Tibial nerve (tissue), 4 donors: Measurements from ENCODE around the gene SCG2. TPM values are rescaled to one million over a fixed set of nuclear protein-coding genes. Genes with fewer than 3 reads are reported as not detected.

ENCODE experiments used
- DNase-seq, 2 donors: peaks; one replicate each; pipeline ENCODE4 v3.0.0-alpha.2; 2019; ENCODE audit warnings: low spot score in 2 of 2
- H3K27ac ChIP-seq, 4 donors: fragments of 200-600 bp; sonication (generic) in 3 of 4; one replicate each; pipeline ENCODE4 v1.5.1; 2017 to 2019; ENCODE audit warnings: mild to moderate bottlenecking in 1 of 4
- H3K27me3 ChIP-seq, 2 donors: fragments of 200-600 bp; sonication (generic) in 1 of 2; one replicate each; pipeline versions ENCODE4 v1.5.1 to v1.6.0; 2017 to 2019
- H3K36me3 ChIP-seq, 3 donors: fragments of 200-600 bp; sonication (generic); one replicate each; pipeline ENCODE4 v1.5.1; 2018 to 2019
- H3K4me1 ChIP-seq, 4 donors: fragments of 200-600 bp; sonication (generic) in 3 of 4; one replicate each; pipeline ENCODE4 v1.5.1; 2017 to 2019
- H3K4me3 ChIP-seq, 4 donors: fragments of 200-600 bp; sonication (generic) in 3 of 4; one replicate each; pipeline ENCODE4 v1.5.1; 2017 to 2019; ENCODE audit warnings: mild to moderate bottlenecking in 1 of 4, moderate library complexity in 1 of 4
- H3K9me3 ChIP-seq, 4 donors: fragments of 200-600 bp; sonication (generic) in 3 of 4; one replicate each; pipeline ENCODE4 v1.5.1; 2017 to 2019
- EP300 ChIP-seq, 2 donors: sonication (generic); formaldehyde crosslinking; IDR thresholded peaks; one replicate each; pipeline ENCODE4 v1.6.1; 2017; ENCODE audit warnings: antibody characterized with exemption in 2 of 2, mild to moderate bottlenecking in 1 of 2
- POLR2A ChIP-seq, 2 donors: fragments of 450-650 bp; IDR thresholded peaks; one replicate each; pipeline ENCODE4 v1.6.1; 2017; ENCODE audit warnings: antibody characterized with exemption in 2 of 2, mild to moderate bottlenecking in 2 of 2, moderate library complexity in 2 of 2
- WGBS, 2 donors: methylation state at CpG; one replicate each; pipeline ENCODE4 v1.1.5; 2018; 5-methylcytosine and 5-hydroxymethylcytosine counted together
- total RNA-seq, 4 donors: library from RNA; depleted of rRNA; stranded (reverse); fragments of >200 nt; gene quantifications; one replicate each; pipeline ENCODE4 v1.1.0, GENCODE V29; 2016
- TF ChIP-seq, protein P1 (sequence below), 5 experiments: fragments of 200-600 bp in 3 of 5; fragments of 450-650 bp in 2 of 5; sonication (generic) in 3 of 5; IDR thresholded peaks; one replicate each; pipeline ENCODE4 v1.5.1; 2016 to 2019; ENCODE audit warnings: antibody characterized with exemption in 5 of 5, mild to moderate bottlenecking in 3 of 5, moderate library complexity in 2 of 5

SCG2 gene
- total RNA-seq, 4 donors from 2014 or later: 0.30 to 0.63 TPM; not detected in 2

DNA sequence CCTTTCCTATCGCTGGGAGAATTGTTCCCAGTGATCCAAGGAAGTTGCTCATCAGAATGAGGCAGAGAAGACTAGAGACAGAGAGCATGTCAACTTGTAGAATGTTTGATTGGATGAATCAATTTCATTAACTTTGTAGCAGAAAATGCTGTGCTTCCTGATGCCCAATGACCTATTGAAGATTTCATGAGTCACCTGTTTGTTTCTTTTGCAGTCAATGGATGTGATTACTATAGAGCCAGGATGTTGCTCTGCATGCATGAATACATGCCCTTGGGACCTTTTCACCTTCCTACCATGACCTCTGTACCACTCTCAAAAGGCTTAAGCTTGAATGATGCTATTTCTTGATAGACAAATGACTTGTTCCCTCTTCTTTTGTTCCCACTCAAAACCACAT is 23.3 kb downstream of the SCG2 start:
- TF ChIP-seq, protein P1, sequence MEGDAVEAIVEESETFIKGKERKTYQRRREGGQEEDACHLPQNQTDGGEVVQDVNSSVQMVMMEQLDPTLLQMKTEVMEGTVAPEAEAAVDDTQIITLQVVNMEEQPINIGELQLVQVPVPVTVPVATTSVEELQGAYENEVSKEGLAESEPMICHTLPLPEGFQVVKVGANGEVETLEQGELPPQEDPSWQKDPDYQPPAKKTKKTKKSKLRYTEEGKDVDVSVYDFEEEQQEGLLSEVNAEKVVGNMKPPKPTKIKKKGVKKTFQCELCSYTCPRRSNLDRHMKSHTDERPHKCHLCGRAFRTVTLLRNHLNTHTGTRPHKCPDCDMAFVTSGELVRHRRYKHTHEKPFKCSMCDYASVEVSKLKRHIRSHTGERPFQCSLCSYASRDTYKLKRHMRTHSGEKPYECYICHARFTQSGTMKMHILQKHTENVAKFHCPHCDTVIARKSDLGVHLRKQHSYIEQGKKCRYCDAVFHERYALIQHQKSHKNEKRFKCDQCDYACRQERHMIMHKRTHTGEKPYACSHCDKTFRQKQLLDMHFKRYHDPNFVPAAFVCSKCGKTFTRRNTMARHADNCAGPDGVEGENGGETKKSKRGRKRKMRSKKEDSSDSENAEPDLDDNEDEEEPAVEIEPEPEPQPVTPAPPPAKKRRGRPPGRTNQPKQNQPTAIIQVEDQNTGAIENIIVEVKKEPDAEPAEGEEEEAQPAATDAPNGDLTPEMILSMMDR (IDR thresholded peaks at IDR 0.05): no peak
- no peak for TF ChIP-seq POLR2A (IDR thresholded peaks at IDR 0.05)
- no peak for TF ChIP-seq EP300 (IDR thresholded peaks at IDR 0.05)
- H3K27ac ChIP-seq: no peak overlapping the region
- H3K4me1 ChIP-seq: peaks cover 0 to 9% (median 0%) of the 10 kb centered on the region in 4 donors
- 92 to 97% methylated on average over 1 of the region's 1 CpG for WGBS, 2 donors
- H3K9me3 ChIP-seq: no peaks in the 10 kb centered on the region
- no peaks in the 10 kb centered on the region for H3K27me3 ChIP-seq
- no peak for DNase-seq
- no peak overlapping the region for H3K4me3 ChIP-seq
- no peaks in the 10 kb centered on the region for H3K36me3 ChIP-seq

DNA sequence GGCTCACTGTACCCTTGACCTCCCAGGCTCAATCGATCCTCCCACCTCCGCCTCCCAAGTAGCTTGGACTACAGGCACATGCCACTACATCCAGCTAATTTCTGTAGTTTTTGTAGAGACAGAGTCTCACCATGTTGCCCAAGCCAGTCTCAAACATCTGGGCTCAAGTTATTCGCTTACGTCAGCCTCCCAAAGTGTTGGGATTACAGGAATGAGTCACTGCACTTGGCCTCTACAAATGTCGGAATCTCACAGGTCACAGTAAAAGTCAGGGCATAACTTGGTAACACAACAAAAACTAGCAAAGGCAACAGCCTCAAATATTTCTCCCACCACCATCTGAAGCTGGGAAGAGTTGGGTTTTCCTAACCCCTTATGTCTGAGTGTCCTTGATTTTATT is 25.3 kb downstream of the SCG2 start:
- Histone ChIP-seq H3K36me3 (no peaks in the 10 kb centered on the region), H3K4me1 (peaks cover 0 to 9% (median 0%) of the 10 kb centered on the region in 4 donors), H3K9me3 (no peaks in the 10 kb centered on the region), H3K27ac (no peak overlapping the region), H3K27me3 (no peaks in the 10 kb centered on the region), H3K4me3 (no peak overlapping the region)
- peak in 1 of 2 donors; percentile 16 for DNase-seq
- 63 to 64% methylated on average over 5 of the region's 5 CpGs for WGBS, 2 donors
- TF ChIP-seq POLR2A (IDR thresholded peaks at IDR 0.05): no peak
- TF ChIP-seq EP300 (IDR thresholded peaks at IDR 0.05): peak in 1 of 2 donors; percentile 20

DNA sequence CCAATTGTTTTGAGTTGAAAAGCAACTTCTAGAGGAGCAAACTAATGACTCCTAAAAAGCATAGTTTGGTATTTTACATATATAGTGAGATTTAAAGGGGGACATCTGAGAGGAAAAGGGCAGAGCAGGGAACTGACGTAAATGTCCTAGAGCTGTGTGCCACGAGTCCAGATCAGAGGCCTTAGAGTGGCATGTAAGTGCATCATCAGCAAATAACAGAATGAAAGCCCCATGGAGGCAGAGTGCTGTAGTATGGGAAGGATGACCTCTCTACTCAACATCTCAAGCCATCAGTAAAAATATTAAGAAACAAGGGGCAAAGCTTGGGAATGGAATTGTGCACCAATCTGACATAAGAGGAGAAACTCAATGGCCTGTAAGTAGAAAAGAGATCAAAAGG is 31.4 kb downstream of the SCG2 start:
- H3K36me3 ChIP-seq: no peaks in the 10 kb centered on the region
- no peak for DNase-seq
- no peaks in the 10 kb centered on the region for H3K4me1 ChIP-seq
- TF ChIP-seq, protein P1 (IDR thresholded peaks at IDR 0.05): no peak
- no peak for TF ChIP-seq POLR2A (IDR thresholded peaks at IDR 0.05)
- no peak for TF ChIP-seq EP300 (IDR thresholded peaks at IDR 0.05)
- H3K9me3 ChIP-seq: no peaks in the 10 kb centered on the region
- H3K4me3 ChIP-seq: no peak overlapping the region
- H3K27me3 ChIP-seq: no peaks in the 10 kb centered on the region
- WGBS, 2 donors: 84 to 95% methylated on average over 2 of the region's 2 CpGs
- H3K27ac ChIP-seq: no peak overlapping the region

DNA sequence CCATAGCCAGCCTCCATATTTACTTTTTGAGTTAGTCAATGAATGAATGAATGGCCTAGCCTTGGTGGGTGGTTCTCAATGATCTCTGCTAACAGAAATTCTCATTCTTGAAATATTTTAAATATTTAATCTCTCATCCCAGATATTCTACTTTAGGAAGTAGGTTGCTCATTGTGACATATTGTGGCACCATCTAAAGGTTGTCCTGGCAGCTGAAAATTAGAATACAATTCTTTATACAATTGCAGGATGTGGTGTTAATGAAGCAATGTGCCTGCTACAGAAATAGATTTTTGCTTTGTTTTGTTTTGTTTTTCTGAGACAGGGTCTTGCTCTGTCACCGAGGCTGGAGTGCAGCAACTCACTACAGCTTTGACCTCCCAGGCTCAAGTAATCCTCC is 35.8 kb downstream of the SCG2 start:
- H3K36me3 ChIP-seq: no peaks in the 10 kb centered on the region
- TF ChIP-seq EP300 (IDR thresholded peaks at IDR 0.05) (no peak), POLR2A (IDR thresholded peaks at IDR 0.05) (no peak)
- TF ChIP-seq, protein P1 (IDR thresholded peaks at IDR 0.05): no peak
- 63 to 66% methylated on average over 1 of the region's 1 CpG for WGBS, 2 donors
- no peak overlapping the region for H3K27ac ChIP-seq
- no peak for DNase-seq
- no peaks in the 10 kb centered on the region for H3K4me1 ChIP-seq
- H3K4me3 ChIP-seq: no peak overlapping the region
- no peaks in the 10 kb centered on the region for H3K27me3 ChIP-seq
- no peaks in the 10 kb centered on the region for H3K9me3 ChIP-seq

DNA sequence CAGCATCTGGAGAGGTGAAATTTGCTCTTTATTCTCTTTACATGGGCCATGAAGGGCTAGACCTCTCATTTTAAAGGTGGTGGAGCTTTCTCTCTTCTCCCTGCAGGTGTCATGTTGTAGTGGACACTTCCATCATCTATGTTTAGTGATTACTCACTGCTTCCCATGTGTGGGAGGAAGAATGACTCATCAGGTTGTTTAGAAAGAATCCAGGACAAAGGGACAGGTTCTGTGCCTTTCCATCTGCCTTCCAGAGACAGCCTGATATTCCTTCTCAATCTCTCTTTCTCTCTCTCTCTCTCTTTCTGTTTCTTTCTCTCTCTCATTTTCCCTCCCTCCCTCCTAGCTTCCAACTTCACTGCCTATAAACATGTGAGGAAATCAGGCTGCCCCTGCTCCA is 38.7 kb downstream of the SCG2 start:
- Histone ChIP-seq H3K27me3 (no peaks in the 10 kb centered on the region), H3K9me3 (no peaks in the 10 kb centered on the region), H3K36me3 (no peaks in the 10 kb centered on the region), H3K4me3 (no peak overlapping the region), H3K4me1 (no peaks in the 10 kb centered on the region), H3K27ac (no peak overlapping the region)
- TF ChIP-seq POLR2A (IDR thresholded peaks at IDR 0.05): no peak
- DNase-seq: no peak

DNA sequence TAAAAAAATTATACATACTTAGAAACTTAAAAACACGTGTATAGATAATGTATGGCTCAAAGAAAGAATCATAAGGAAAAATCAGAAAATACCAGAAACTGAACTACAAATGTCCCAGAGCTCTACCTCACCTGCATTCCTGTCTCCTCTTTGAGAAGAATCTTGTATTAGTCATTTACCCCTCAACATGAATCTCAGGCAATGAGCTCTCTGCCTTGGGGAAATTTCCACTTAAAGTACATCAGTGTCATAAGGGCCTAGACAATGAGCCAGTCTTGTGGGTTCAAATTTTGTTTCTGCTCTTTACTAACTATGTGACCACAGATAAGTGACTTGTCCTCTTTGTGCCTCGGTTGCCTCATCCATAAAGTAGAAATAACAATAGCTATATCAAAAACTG is 40.1 kb downstream of the SCG2 start:
- H3K9me3 ChIP-seq: no peaks in the 10 kb centered on the region
- H3K4me1 ChIP-seq: no peaks in the 10 kb centered on the region
- DNase-seq: no peak
- no peak overlapping the region for H3K4me3 ChIP-seq
- TF ChIP-seq, protein P1 (IDR thresholded peaks at IDR 0.05): no peak
- TF ChIP-seq EP300 (IDR thresholded peaks at IDR 0.05) (no peak), POLR2A (IDR thresholded peaks at IDR 0.05) (no peak)
- H3K27me3 ChIP-seq: no peaks in the 10 kb centered on the region
- no peak overlapping the region for H3K27ac ChIP-seq
- no peaks in the 10 kb centered on the region for H3K36me3 ChIP-seq
- 86 to 87% methylated on average over 2 of the region's 2 CpGs for WGBS, 2 donors
